Measurements from ENCODE around the gene ATP6V1F.

DNA sequence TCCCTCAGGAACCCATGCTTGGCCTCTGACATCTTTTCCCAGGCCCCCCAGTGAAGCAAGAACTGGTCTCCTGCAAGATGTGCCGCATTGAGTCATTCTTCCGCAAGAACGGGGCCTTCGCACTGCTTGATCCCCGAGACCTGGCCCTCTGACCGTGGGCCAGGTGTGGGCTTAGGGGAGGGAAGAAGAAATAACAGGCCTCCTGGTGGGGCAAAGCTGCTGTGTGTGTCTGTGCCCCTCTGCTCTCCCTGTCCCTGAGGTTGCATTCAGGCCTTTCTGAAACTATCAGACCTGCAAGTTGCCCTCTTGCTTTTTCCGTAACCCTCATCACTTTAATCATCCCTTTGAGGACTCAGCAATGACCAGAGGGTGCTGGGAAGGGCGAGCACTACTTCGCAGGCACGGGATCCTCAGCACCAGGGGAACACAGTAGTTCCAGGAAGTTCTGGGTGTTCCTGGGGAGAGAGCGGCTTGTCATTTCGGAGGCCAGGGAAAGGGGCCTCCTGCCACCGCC, 6.0 kb downstream of the ATP6V1F start:
- no peak for TF ChIP-seq POLR2A (IDR thresholded peaks at IDR 0.05)
- TF ChIP-seq, protein P1, sequence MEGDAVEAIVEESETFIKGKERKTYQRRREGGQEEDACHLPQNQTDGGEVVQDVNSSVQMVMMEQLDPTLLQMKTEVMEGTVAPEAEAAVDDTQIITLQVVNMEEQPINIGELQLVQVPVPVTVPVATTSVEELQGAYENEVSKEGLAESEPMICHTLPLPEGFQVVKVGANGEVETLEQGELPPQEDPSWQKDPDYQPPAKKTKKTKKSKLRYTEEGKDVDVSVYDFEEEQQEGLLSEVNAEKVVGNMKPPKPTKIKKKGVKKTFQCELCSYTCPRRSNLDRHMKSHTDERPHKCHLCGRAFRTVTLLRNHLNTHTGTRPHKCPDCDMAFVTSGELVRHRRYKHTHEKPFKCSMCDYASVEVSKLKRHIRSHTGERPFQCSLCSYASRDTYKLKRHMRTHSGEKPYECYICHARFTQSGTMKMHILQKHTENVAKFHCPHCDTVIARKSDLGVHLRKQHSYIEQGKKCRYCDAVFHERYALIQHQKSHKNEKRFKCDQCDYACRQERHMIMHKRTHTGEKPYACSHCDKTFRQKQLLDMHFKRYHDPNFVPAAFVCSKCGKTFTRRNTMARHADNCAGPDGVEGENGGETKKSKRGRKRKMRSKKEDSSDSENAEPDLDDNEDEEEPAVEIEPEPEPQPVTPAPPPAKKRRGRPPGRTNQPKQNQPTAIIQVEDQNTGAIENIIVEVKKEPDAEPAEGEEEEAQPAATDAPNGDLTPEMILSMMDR (IDR thresholded peaks at IDR 0.05): no peak

All from testis (tissue), 2 donors.